ENCODE results near the gene OR56A1.

DNA sequence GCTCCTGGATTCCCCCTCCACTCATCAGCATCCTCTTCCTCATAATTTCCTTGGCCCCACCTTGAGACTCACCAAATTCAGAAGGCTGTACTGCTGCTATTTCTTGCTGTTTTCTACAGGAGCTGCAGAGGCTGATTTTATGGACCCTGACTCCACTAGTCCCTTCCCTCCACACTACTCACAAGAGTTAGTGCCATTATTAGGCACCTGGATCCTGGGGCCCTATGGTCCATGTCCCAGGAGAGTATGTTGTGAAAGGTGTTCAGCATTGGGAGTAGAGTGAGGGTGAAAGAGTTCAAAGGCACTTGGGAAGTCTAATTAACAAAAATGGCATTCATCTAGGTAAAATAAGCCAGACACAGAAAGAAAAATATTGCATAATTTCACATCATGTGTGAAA lies 23.7 kb downstream of the OR56A1 start, which contains the start of gene OR56A4:
- TF ChIP-seq, protein P1, sequence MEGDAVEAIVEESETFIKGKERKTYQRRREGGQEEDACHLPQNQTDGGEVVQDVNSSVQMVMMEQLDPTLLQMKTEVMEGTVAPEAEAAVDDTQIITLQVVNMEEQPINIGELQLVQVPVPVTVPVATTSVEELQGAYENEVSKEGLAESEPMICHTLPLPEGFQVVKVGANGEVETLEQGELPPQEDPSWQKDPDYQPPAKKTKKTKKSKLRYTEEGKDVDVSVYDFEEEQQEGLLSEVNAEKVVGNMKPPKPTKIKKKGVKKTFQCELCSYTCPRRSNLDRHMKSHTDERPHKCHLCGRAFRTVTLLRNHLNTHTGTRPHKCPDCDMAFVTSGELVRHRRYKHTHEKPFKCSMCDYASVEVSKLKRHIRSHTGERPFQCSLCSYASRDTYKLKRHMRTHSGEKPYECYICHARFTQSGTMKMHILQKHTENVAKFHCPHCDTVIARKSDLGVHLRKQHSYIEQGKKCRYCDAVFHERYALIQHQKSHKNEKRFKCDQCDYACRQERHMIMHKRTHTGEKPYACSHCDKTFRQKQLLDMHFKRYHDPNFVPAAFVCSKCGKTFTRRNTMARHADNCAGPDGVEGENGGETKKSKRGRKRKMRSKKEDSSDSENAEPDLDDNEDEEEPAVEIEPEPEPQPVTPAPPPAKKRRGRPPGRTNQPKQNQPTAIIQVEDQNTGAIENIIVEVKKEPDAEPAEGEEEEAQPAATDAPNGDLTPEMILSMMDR (IDR thresholded peaks at IDR 0.05), result no peak
- TF ChIP-seq, protein P2, sequence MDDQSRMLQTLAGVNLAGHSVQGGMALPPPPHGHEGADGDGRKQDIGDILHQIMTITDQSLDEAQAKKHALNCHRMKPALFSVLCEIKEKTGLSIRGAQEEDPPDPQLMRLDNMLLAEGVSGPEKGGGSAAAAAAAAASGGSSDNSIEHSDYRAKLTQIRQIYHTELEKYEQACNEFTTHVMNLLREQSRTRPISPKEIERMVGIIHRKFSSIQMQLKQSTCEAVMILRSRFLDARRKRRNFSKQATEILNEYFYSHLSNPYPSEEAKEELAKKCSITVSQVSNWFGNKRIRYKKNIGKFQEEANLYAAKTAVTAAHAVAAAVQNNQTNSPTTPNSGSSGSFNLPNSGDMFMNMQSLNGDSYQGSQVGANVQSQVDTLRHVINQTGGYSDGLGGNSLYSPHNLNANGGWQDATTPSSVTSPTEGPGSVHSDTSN (IDR thresholded peaks at IDR 0.05), result no peak
- TF ChIP-seq CHD2 (IDR thresholded peaks at IDR 0.05; ENCODE audit: low read length, partially characterized antibody), result no peak
- TF ChIP-seq, protein P3, sequence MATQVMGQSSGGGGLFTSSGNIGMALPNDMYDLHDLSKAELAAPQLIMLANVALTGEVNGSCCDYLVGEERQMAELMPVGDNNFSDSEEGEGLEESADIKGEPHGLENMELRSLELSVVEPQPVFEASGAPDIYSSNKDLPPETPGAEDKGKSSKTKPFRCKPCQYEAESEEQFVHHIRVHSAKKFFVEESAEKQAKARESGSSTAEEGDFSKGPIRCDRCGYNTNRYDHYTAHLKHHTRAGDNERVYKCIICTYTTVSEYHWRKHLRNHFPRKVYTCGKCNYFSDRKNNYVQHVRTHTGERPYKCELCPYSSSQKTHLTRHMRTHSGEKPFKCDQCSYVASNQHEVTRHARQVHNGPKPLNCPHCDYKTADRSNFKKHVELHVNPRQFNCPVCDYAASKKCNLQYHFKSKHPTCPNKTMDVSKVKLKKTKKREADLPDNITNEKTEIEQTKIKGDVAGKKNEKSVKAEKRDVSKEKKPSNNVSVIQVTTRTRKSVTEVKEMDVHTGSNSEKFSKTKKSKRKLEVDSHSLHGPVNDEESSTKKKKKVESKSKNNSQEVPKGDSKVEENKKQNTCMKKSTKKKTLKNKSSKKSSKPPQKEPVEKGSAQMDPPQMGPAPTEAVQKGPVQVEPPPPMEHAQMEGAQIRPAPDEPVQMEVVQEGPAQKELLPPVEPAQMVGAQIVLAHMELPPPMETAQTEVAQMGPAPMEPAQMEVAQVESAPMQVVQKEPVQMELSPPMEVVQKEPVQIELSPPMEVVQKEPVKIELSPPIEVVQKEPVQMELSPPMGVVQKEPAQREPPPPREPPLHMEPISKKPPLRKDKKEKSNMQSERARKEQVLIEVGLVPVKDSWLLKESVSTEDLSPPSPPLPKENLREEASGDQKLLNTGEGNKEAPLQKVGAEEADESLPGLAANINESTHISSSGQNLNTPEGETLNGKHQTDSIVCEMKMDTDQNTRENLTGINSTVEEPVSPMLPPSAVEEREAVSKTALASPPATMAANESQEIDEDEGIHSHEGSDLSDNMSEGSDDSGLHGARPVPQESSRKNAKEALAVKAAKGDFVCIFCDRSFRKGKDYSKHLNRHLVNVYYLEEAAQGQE (IDR thresholded peaks at IDR 0.05), result no peak
- TF ChIP-seq POLR2A (IDR thresholded peaks at IDR 0.05; ENCODE audit: low read length), result no peak
- TF ChIP-seq POLR2AphosphoS2 (conservative IDR thresholded peaks at IDR 0.05; ENCODE audit: low read length), result no peak
- TF ChIP-seq MAFK (IDR thresholded peaks at IDR 0.05; ENCODE audit: partially characterized antibody), result no peak
- TF ChIP-seq JUNB (IDR thresholded peaks at IDR 0.05), result no peak
- TF ChIP-seq, protein P4, sequence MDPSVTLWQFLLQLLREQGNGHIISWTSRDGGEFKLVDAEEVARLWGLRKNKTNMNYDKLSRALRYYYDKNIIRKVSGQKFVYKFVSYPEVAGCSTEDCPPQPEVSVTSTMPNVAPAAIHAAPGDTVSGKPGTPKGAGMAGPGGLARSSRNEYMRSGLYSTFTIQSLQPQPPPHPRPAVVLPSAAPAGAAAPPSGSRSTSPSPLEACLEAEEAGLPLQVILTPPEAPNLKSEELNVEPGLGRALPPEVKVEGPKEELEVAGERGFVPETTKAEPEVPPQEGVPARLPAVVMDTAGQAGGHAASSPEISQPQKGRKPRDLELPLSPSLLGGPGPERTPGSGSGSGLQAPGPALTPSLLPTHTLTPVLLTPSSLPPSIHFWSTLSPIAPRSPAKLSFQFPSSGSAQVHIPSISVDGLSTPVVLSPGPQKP (IDR thresholded peaks at IDR 0.05; ENCODE audit: low read depth, low read length), result no peak
- no peak for TF ChIP-seq SMC3 (IDR thresholded peaks at IDR 0.05)
- TF ChIP-seq, protein P5, sequence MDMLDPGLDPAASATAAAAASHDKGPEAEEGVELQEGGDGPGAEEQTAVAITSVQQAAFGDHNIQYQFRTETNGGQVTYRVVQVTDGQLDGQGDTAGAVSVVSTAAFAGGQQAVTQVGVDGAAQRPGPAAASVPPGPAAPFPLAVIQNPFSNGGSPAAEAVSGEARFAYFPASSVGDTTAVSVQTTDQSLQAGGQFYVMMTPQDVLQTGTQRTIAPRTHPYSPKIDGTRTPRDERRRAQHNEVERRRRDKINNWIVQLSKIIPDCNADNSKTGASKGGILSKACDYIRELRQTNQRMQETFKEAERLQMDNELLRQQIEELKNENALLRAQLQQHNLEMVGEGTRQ (IDR thresholded peaks at IDR 0.05), result no peak
- TF ChIP-seq, protein P6, sequence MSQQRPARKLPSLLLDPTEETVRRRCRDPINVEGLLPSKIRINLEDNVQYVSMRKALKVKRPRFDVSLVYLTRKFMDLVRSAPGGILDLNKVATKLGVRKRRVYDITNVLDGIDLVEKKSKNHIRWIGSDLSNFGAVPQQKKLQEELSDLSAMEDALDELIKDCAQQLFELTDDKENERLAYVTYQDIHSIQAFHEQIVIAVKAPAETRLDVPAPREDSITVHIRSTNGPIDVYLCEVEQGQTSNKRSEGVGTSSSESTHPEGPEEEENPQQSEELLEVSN (IDR thresholded peaks at IDR 0.05; ENCODE audit: borderline replicate concordance, low read depth), result no peak

Measured in A549 (cell line).